Measurements from ENCODE around the gene HOXD4. TPM values are rescaled to one million over a fixed set of nuclear protein-coding genes. Genes with fewer than 3 reads are reported as not detected.

Gene HOXD4
- total RNA-seq, 4 donors from 2014 or later: 2.2 to 2.6 TPM; not detected in 2

- TF ChIP-seq CTCF (IDR thresholded peaks at IDR 0.05): no peak
- TF ChIP-seq POLR2A (IDR thresholded peaks at IDR 0.05): no peak
- no peak within 1 kb of the TSS for H3K4me3 ChIP-seq (ENCODE audit: low read depth, poor library complexity, severe bottlenecking)
- 18 to 19% methylated on average over 48 of the region's 48 CpGs for WGBS, 2 donors
- intact Hi-C loops (cut with DNase I; ENCODE audit: low total_unique reads): no loop called here
- peak in 1 of 2 donors; percentile 68 for DNase-seq (ENCODE audit: low spot score in 2 of 2)
Observed at GRCh38 chr2:176156807-176157498, 5.6 kb downstream of the HOXD4 start, which contains the start of gene HOXD3. TSS of gene HOXD3 (plus strand) at chr2:176157307. CDS start at chr2:176169115, 11,808 bp downstream.

- 12 to 20% methylated on average over 43 of the region's 43 CpGs for WGBS, 2 donors
- TF ChIP-seq POLR2A (IDR thresholded peaks at IDR 0.05) (no peak), CTCF (IDR thresholded peaks at IDR 0.05) (no peak)
- H3K4me3 ChIP-seq (ENCODE audit: low read depth, poor library complexity, severe bottlenecking): no peak overlapping the region
- intact Hi-C loops (cut with DNase I; ENCODE audit: low total_unique reads): no loop called here
- peak in 1 of 2 donors; percentile 79 for DNase-seq (ENCODE audit: low spot score in 2 of 2)
Observed at GRCh38 chr2:176157499-176158185, 6.3 kb downstream of the HOXD4 start.

GRCh38 chr2:176158186-176158591 is 6.8 kb downstream of the HOXD4 start:
- 27 to 38% methylated on average over 22 of the region's 22 CpGs for WGBS, 2 donors
- peak in 1 of 2 donors; percentile 74 for DNase-seq (ENCODE audit: low spot score in 2 of 2)
- intact Hi-C loops (cut with DNase I; ENCODE audit: low total_unique reads): no loop called here
- no peak overlapping the region for H3K4me3 ChIP-seq (ENCODE audit: low read depth, poor library complexity, severe bottlenecking)
- TF ChIP-seq CTCF (IDR thresholded peaks at IDR 0.05): no peak

- TF ChIP-seq CTCF (IDR thresholded peaks at IDR 0.05) (no peak), POLR2A (IDR thresholded peaks at IDR 0.05) (no peak)
- no peak overlapping the region for H3K4me3 ChIP-seq (ENCODE audit: low read depth, poor library complexity, severe bottlenecking)
- intact Hi-C loops (cut with DNase I; ENCODE audit: low total_unique reads): no loop called here
- DNase-seq (ENCODE audit: low spot score in 2 of 2): peak in 1 of 2 donors; percentile 78
- WGBS, 2 donors: 32 to 40% methylated on average over 36 to 37 of the region's 39 CpGs
Observed at GRCh38 chr2:176158855-176159662, 7.7 kb downstream of the HOXD4 start.

- WGBS, 2 donors: 44 to 46% methylated on average over 22 to 43 of the region's 44 CpGs
- no peak overlapping the region for H3K4me3 ChIP-seq (ENCODE audit: low read depth, poor library complexity, severe bottlenecking)
- intact Hi-C loops (cut with DNase I; ENCODE audit: low total_unique reads): no loop called here
- TF ChIP-seq CTCF (IDR thresholded peaks at IDR 0.05) (no peak), POLR2A (IDR thresholded peaks at IDR 0.05) (no peak)
- peak in 1 of 2 donors; percentile 79 for DNase-seq (ENCODE audit: low spot score in 2 of 2)
Observed at GRCh38 chr2:176159663-176160250, 8.4 kb downstream of the HOXD4 start.

Measured in lower leg skin (tissue), 4 donors.